HEK293T (cell line): ENCODE measurements around the gene HHLA2.

Source experiments
- CTCF ChIA-PET: fragments of 350-600 bp; formaldehyde crosslinking; extraction: SDS; loops from one replicate; lab custom pipeline; 2021; ENCODE audit warnings: antibody characterized with exemption, inconsistent platforms; lab: Yijun Ruan, JAX
- POLR2A ChIA-PET: fragments of 350-600 bp; formaldehyde crosslinking; extraction: SDS; loops from one replicate; lab custom pipeline; 2020; ENCODE audit warnings: antibody characterized with exemption, inconsistent platforms; lab: Yijun Ruan, JAX
- DNase-seq: peaks from one replicate; pipeline ENCODE4 v3.0.0; 2012; ENCODE audit warnings: mixed read lengths; ENCODE audit errors: extremely low spot score
- ARNT ChIP-seq: fragments of 450-650 bp; IDR thresholded peaks from 2 replicates; pipeline ENCODE4 v1.6.1; 2017; ENCODE audit warnings: mild to moderate bottlenecking
- BHLHE40 ChIP-seq: fragments of 450-650 bp; IDR thresholded peaks from 2 replicates; pipeline ENCODE4 v1.6.1; 2016; ENCODE audit warnings: mild to moderate bottlenecking, moderate library complexity, borderline replicate concordance
- CTBP1 ChIP-seq: fragments of 450-650 bp; IDR thresholded peaks from 2 replicates; pipeline ENCODE4 v1.6.1; 2016; ENCODE audit warnings: borderline replicate concordance
- ELF4 ChIP-seq: fragments of 450-650 bp; IDR thresholded peaks from 2 replicates; pipeline ENCODE4 v1.6.1; 2017; ENCODE audit warnings: antibody characterized with exemption
- FOXA1 ChIP-seq: fragments of 450-650 bp; IDR thresholded peaks from 2 replicates; pipeline ENCODE4 v1.6.1; 2016; ENCODE audit warnings: mild to moderate bottlenecking
- FOXK2 ChIP-seq: fragments of 450-650 bp; IDR thresholded peaks from 2 replicates; pipeline ENCODE4 v1.6.1; 2016; ENCODE audit warnings: mild to moderate bottlenecking
- FOXM1 ChIP-seq: fragments of 450-650 bp; IDR thresholded peaks from 2 replicates; pipeline ENCODE4 v1.6.1; 2017; ENCODE audit warnings: mild to moderate bottlenecking, borderline replicate concordance
- HDGF ChIP-seq: fragments of 450-650 bp; IDR thresholded peaks from 2 replicates; pipeline ENCODE4 v1.6.1; 2017; ENCODE audit warnings: antibody characterized with exemption, borderline replicate concordance
- L3MBTL2 ChIP-seq: fragments of 450-650 bp; conservative IDR thresholded peaks from 2 replicates; pipeline ENCODE4 v1.6.1; 2016; ENCODE audit warnings: mild to moderate bottlenecking
- LEF1 ChIP-seq: fragments of 450-650 bp; IDR thresholded peaks from 2 replicates; pipeline ENCODE4 v1.6.1; 2017; ENCODE audit warnings: mild to moderate bottlenecking, borderline replicate concordance
- NFRKB ChIP-seq: fragments of 450-650 bp; IDR thresholded peaks from 2 replicates; pipeline ENCODE4 v1.6.1; 2016; ENCODE audit warnings: mild to moderate bottlenecking, moderate library complexity
- SP1 ChIP-seq: fragments of 450-650 bp; IDR thresholded peaks from 2 replicates; pipeline ENCODE4 v1.6.1; 2017
- SUZ12 ChIP-seq: fragments of 450-650 bp; IDR thresholded peaks from 2 replicates; pipeline ENCODE4 v1.6.1; 2016; ENCODE audit warnings: mild to moderate bottlenecking
- TARDBP ChIP-seq: fragments of 450-650 bp; IDR thresholded peaks from 2 replicates; pipeline ENCODE4 v1.6.1; 2016
- ZNF384 ChIP-seq: fragments of 450-650 bp; IDR thresholded peaks from 2 replicates; pipeline ENCODE4 v1.6.1; 2016
- TF ChIP-seq, protein P1 (sequence below): fragments of 450-650 bp; IDR thresholded peaks from 2 replicates; pipeline ENCODE4 v1.6.1; 2016

Gene HHLA2

DNA sequence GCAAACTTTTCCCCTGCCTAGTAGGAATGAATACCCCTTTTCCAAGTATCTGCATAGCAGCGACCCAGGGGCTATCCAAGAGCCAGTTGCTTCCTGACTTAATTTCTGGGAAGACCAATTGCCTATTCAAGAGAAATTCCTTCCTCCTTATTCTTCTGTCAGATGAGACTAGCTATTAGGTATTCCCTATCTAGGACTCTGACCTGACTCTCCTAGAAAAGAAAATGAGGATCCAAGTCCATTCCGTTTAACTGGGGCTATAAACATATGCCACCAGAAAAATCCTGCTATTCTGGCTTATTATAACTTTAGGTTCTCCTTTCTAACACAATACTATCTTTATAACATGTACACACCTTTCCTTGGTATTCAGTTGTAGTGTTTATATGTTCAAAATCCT is 1.7 kb downstream of the HHLA2 start:
- POLR2A ChIA-PET: no interaction called here
- no peak for DNase-seq
- CTCF ChIA-PET: no interaction called here
- no peak for TF ChIP-seq ELF4
- TF ChIP-seq FOXA1: no peak
- TF ChIP-seq FOXK2: no peak
- TF ChIP-seq HDGF: no peak
- TF ChIP-seq ARNT: no peak
- no peak for TF ChIP-seq BHLHE40
- TF ChIP-seq SP1: no peak
- no peak for TF ChIP-seq CTBP1
- TF ChIP-seq ZNF384: no peak
- no peak for TF ChIP-seq FOXM1
- TF ChIP-seq, protein P1, sequence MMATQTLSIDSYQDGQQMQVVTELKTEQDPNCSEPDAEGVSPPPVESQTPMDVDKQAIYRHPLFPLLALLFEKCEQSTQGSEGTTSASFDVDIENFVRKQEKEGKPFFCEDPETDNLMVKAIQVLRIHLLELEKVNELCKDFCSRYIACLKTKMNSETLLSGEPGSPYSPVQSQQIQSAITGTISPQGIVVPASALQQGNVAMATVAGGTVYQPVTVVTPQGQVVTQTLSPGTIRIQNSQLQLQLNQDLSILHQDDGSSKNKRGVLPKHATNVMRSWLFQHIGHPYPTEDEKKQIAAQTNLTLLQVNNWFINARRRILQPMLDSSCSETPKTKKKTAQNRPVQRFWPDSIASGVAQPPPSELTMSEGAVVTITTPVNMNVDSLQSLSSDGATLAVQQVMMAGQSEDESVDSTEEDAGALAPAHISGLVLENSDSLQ: no peak
- no peak for TF ChIP-seq SUZ12
- no peak for TF ChIP-seq NFRKB
- no peak for TF ChIP-seq L3MBTL2

DNA sequence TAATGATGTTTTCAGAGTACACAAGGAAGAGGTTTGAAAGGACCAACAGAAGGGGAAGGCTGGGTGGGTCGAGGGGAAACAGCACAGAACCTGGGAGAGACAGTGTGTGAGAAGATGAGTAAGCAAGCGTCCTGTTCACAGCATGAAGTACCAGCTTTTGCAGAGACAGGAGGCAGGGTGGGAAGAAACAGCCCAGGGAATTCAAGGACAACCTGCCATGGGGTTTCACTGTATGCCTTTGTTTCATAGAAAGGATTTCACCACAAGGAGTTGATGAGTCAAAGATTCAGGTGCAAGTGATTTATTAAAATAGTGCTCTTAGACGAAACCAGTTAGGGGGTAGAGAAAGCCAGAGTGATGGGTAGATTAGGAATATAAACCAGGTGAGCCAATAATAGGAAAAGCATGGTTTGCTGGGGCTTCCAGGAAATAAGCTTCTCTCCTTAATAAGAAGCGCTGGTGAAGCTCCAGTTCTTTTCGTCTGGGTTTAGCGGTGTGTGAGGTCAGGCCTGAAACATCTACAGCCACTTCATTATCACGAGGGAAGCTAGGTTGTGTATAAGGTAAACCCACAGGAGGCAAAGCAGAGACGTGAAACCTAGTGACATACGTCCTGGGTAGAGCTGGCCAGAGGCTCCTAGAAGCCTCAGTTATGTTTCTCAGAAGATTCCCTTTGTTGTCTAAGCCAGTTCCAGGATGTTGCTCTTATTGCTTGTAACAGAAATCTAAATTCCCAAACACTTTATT is 3.9 kb downstream of the HHLA2 start:
- no peak for TF ChIP-seq ZNF384
- no peak for TF ChIP-seq TARDBP
- TF ChIP-seq BHLHE40: no peak
- TF ChIP-seq FOXA1: no peak
- TF ChIP-seq L3MBTL2: no peak
- no peak for TF ChIP-seq ARNT
- TF ChIP-seq CTBP1: no peak
- no peak for TF ChIP-seq HDGF
- ChIA-PET POLR2A (no interaction called here), CTCF (no interaction called here)
- DNase-seq: no peak

- ChIA-PET POLR2A (no interaction called here), CTCF (no interaction called here)
- TF ChIP-seq SP1: no peak
- DNase-seq: no peak
Measured at GRCh38 chr3:108301695-108302404, 5.5 kb downstream of the HHLA2 start.

DNA sequence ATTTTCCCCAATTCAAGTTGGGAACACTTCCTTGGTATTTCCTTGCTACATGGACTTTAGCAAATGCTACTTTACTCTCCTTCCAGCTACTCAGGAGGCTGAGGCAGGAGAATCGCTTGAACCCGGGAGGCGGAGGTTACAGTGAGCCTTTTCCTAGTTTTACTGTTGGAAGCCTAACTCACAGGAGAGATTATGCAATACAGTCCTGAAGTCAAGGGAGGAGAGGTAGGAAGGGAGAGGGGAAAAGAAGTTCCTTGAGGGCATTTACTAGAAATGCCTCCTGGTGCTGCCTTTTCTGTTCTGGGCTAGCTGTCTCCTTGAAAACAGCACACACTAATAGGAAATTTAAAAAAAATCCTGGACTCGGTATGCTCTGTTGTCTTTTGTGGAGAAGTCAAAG is 6.2 kb downstream of the HHLA2 start:
- CTCF ChIA-PET: no interaction called here
- TF ChIP-seq ARNT: no peak
- TF ChIP-seq, protein P1: no peak
- TF ChIP-seq ELF4: no peak
- TF ChIP-seq FOXA1: no peak
- no peak for TF ChIP-seq TARDBP
- TF ChIP-seq L3MBTL2: no peak
- TF ChIP-seq FOXM1: no peak
- TF ChIP-seq SP1: no peak
- TF ChIP-seq LEF1: no peak
- no peak for TF ChIP-seq NFRKB
- TF ChIP-seq BHLHE40: no peak
- no peak for TF ChIP-seq FOXK2
- no peak for TF ChIP-seq SUZ12
- POLR2A ChIA-PET: no interaction called here
- no peak for DNase-seq

DNA sequence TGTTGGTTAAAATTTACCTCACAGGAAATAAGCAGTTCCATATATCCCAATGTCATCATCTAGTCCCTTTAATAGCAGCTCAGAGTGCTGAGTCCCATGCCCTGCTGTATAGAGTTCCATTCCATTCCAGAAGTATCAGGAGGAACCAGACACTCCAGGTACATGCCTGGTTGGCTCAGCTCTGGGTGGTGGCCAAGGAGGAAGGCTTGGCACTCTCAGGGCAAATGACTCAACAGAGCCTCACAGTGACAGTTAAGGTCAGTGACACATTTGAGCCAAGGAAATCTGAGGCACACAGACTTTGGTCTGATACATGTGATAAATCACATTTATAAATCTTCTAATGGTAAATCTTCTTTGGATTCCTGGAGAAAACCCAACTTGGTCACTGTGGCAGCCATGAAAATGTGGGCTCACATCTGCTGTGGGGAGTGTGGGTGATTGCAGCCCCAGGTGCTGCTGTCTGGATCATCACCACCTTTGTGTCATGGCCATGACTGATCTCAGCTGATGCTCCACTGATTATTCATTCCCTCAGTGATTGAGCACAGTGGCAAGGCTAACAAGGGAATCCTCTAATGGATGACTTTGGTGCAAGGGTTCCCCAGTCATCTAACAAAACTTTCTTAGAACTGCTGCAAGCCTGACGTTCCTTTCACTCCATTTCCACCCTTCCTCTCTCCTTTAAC is 9.3 kb downstream of the HHLA2 start:
- ChIA-PET CTCF (no interaction called here), POLR2A (no interaction called here)
- DNase-seq: no peak
- TF ChIP-seq HDGF: no peak
- no peak for TF ChIP-seq FOXM1
- no peak for TF ChIP-seq SP1
- no peak for TF ChIP-seq NFRKB
- TF ChIP-seq ELF4: no peak
- no peak for TF ChIP-seq ZNF384
- TF ChIP-seq LEF1: no peak
- TF ChIP-seq ARNT: no peak
- no peak for TF ChIP-seq FOXK2
- TF ChIP-seq SUZ12: no peak
- no peak for TF ChIP-seq TARDBP
- no peak for TF ChIP-seq L3MBTL2
- TF ChIP-seq CTBP1: no peak
- no peak for TF ChIP-seq FOXA1
- TF ChIP-seq, protein P1: no peak
- no peak for TF ChIP-seq BHLHE40

GRCh38 chr3:108311797-108312196 is 15.4 kb downstream of the HHLA2 start:
- no peak for DNase-seq
- CTCF ChIA-PET: no interaction called here
- TF ChIP-seq CTBP1 (no peak), FOXM1 (no peak), LEF1 (no peak), ARNT (no peak), ELF4 (no peak), BHLHE40 (no peak), FOXA1 (no peak), TARDBP (no peak), FOXK2 (no peak), SUZ12 (no peak), HDGF (no peak), NFRKB (no peak), ZNF384 (no peak), SP1 (no peak), L3MBTL2 (no peak)
- TF ChIP-seq, protein P1: no peak
- POLR2A ChIA-PET: no interaction called here
